Endodermal cell (in vitro differentiated cells): ENCODE data around the gene COL9A2. TPM values are rescaled to one million over a fixed set of nuclear protein-coding genes. Genes with fewer than 3 reads are reported as not detected.

Experiments used
- DNase-seq: peaks from one replicate; pipeline ENCODE4 v3.0.0-alpha.2; 2017
- H3K27ac ChIP-seq: 2 replicates; pipeline ENCODE4 v1.5.1; 2013; ENCODE audit warnings: mild to moderate bottlenecking, low read depth, low read length, moderate library complexity
- H3K27me3 ChIP-seq: 2 replicates; pipeline ENCODE4 v1.6.1; 2013; ENCODE audit warnings: mild to moderate bottlenecking, low read length, moderate library complexity; ENCODE audit not compliant: insufficient read depth, control insufficient read depth, poor library complexity, severe bottlenecking
- H3K36me3 ChIP-seq: 2 replicates; pipeline ENCODE4 v1.7.0; 2013; ENCODE audit warnings: mild to moderate bottlenecking, low read length, moderate library complexity; ENCODE audit not compliant: control insufficient read depth, insufficient read depth
- H3K4me1 ChIP-seq: one replicate; pipeline ENCODE4 v1.7.0; 2013; ENCODE audit warnings: low read length; ENCODE audit not compliant: control insufficient read depth, insufficient read depth
- H3K4me3 ChIP-seq: 2 replicates; pipeline ENCODE4 v1.5.1; 2013; ENCODE audit warnings: mild to moderate bottlenecking, low read length, moderate library complexity
- H3K9ac ChIP-seq: 2 replicates; pipeline ENCODE4 v1.6.1; 2013; ENCODE audit warnings: mild to moderate bottlenecking, low read length, moderate library complexity; ENCODE audit not compliant: poor library complexity, severe bottlenecking; ENCODE audit errors: extremely low read depth
- H3K9me3 ChIP-seq: 2 replicates; pipeline ENCODE4 v1.6.1; 2013; ENCODE audit warnings: mild to moderate bottlenecking, low read length, moderate library complexity; ENCODE audit not compliant: control insufficient read depth
- H3K27ac Mint-ChIP-seq: 2 replicates; pipeline ENCODE4 v1.8.0; 2020; ENCODE audit warnings: mixed read lengths
- H3K27me3 Mint-ChIP-seq: 2 replicates; pipeline ENCODE4 v1.8.0; 2021; ENCODE audit warnings: mild to moderate bottlenecking, mixed read lengths; ENCODE audit not compliant: insufficient read depth
- H3K36me3 Mint-ChIP-seq: 2 replicates; pipeline ENCODE4 v1.8.0; 2020; ENCODE audit warnings: low read depth, mixed read lengths
- H3K4me1 Mint-ChIP-seq: 2 replicates; pipeline ENCODE4 v1.8.0; 2020; ENCODE audit warnings: mixed read lengths
- H3K4me3 Mint-ChIP-seq: 2 replicates; pipeline ENCODE4 v1.8.0; 2020; ENCODE audit warnings: mild to moderate bottlenecking, moderate library complexity, mixed read lengths
- H3K9me3 Mint-ChIP-seq: 2 replicates; pipeline ENCODE4 v1.8.0; 2020; ENCODE audit warnings: mild to moderate bottlenecking, mixed read lengths
- CTCF ChIP-seq: fragments of 200-600 bp; sonication (generic); conservative IDR thresholded peaks from 2 replicates; pipeline ENCODE4 v1.5.0; 2021; ENCODE audit warnings: antibody characterized with exemption, mild to moderate bottlenecking
- WGBS, 2 experiments: methylation state at CpG; one replicate each; pipeline versions ENCODE4 v1.1.5 to v1.1.7; 2013; ENCODE audit warnings: missing lambda C conversion rate in 2 of 2, mixed read lengths in 1 of 2; ENCODE audit not compliant: insufficient coverage in 1 of 2, insufficient read length in 1 of 2; 5-methylcytosine and 5-hydroxymethylcytosine counted together
- total RNA-seq, 2 donors: library from RNA; stranded (reverse); fragmentation: NEBNext Ultra II Directional in 1 of 2; extraction: Animal tissue kit (Norgen Biotek cat#: 25700) in 1 of 2; gene quantifications; 2 replicates in 1 of 2; 3 replicates in 1 of 2; pipeline ENCODE4 v1.2.1, GENCODE V29; 2021

Gene COL9A2
- total RNA-seq, 2 donors from 2014 or later: 295 to 470 TPM

DNA sequence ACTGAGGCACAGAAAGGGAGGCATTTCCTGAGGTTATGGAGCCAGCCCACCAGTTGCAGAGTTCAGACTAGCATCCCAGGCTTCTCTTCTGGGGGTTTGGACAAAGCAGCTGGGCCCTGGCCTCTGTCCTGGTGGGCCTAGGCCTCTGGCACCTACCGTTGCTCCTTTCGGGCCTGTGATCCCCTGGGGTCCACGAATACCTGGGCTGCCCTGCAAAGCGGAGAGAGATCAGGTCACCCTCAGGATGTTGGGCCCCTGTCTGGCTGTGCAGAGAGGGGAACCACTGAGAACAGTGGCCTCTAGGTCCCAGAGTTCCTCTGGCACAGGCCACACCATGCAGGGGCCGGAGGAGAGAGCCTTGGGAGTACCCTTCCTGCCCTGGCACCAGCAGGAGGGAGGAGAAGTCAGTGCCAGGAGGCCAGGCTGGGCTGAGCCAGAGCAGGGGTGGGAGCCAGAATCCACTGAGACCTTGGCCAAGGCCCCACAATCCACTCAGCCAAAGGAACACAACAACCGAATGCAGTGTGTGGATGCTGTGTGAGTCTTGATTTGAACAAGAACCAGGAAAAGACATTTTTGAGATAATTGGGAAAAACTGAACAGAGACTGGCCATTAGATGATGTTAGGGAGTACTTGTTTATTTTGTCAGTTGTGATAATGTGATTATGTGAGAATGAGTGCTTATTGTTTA, 8.9 kb downstream of the COL9A2 start:
- H3K4me1 ChIP-seq: no peaks in the 10 kb centered on the region
- TF ChIP-seq CTCF: no peak
- 86% methylated on average over 6 of the region's 6 CpGs for WGBS, 2 experiments
- H3K36me3 ChIP-seq: peaks cover 57% of the 10 kb centered on the region
- Mint-ChIP-seq H3K4me1 (no peaks in the 10 kb centered on the region), H3K4me3 (no peak overlapping the region), H3K27me3 (no peaks in the 10 kb centered on the region), H3K9me3 (no peaks in the 10 kb centered on the region), H3K27ac (no peak overlapping the region), H3K36me3 (peaks cover 44% of the 10 kb centered on the region)
- no peak for DNase-seq
- H3K9me3 ChIP-seq: no peaks in the 10 kb centered on the region
- H3K27me3 ChIP-seq: no peaks in the 10 kb centered on the region
- no peak overlapping the region for H3K4me3 ChIP-seq
- no peak overlapping the region for H3K9ac ChIP-seq
- H3K27ac ChIP-seq: no peak overlapping the region

DNA sequence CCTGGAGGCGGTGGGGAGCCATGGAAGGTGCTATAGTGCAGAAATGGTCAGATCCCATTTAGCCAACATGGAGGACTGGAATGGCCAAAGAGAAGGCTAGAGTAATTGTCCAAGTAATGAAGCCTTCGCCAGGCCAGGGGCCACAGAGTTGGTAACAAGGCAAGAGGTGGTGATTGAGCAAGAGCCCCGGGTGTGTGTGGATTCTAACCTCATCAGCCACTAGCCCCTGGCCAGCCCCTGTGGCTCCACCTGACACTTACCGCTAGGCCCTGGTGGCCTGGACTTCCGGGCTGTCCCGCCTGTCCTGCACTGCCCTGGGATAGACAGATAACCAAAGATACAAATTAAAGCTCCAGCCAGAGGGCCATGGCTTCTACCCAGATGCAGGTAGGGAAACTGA, 9.9 kb downstream of the COL9A2 start:
- Histone ChIP-seq H3K4me3 (no peak overlapping the region), H3K9me3 (no peaks in the 10 kb centered on the region), H3K4me1 (no peaks in the 10 kb centered on the region), H3K27me3 (no peaks in the 10 kb centered on the region), H3K36me3 (peaks cover 56% of the 10 kb centered on the region), H3K9ac (no peak overlapping the region), H3K27ac (no peak overlapping the region)
- H3K27ac Mint-ChIP-seq: no peak overlapping the region
- H3K27me3 Mint-ChIP-seq: no peaks in the 10 kb centered on the region
- no peak for DNase-seq
- no peak for TF ChIP-seq CTCF
- H3K9me3 Mint-ChIP-seq: no peaks in the 10 kb centered on the region
- H3K36me3 Mint-ChIP-seq: peaks cover 43% of the 10 kb centered on the region
- 94 to 98% methylated on average over 5 to 6 of the region's 6 CpGs for WGBS, 2 experiments
- no peak overlapping the region for H3K4me3 Mint-ChIP-seq
- H3K4me1 Mint-ChIP-seq: no peaks in the 10 kb centered on the region

DNA sequence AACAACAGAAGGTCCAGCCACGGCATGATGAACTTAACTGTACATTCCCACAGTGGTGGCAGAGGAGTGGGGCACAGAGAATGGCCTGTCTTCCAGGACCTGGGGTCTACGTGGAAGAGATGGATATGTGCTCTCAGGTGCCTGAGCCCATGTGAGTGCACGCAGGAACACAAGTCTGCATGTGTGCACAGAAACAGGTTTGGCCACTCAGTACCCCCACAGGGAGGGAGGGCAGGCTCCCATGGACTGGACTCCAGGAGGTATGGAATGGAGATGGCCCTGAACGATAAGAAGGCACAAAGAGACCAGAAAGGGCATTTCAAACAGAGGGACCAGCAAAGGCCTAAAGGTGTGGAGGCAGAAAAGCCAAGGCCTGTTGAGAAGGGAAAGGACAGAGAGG, 10.8 kb downstream of the COL9A2 start:
- Mint-ChIP-seq H3K4me3 (no peak overlapping the region), H3K4me1 (no peaks in the 10 kb centered on the region), H3K9me3 (no peaks in the 10 kb centered on the region), H3K27me3 (no peaks in the 10 kb centered on the region), H3K36me3 (peaks cover 40% of the 10 kb centered on the region), H3K27ac (no peak overlapping the region)
- no peaks in the 10 kb centered on the region for H3K27me3 ChIP-seq
- no peaks in the 10 kb centered on the region for H3K4me1 ChIP-seq
- H3K9me3 ChIP-seq: no peaks in the 10 kb centered on the region
- H3K9ac ChIP-seq: no peak overlapping the region
- H3K4me3 ChIP-seq: no peak overlapping the region
- TF ChIP-seq CTCF: no peak
- no peak for DNase-seq
- peaks cover 56% of the 10 kb centered on the region for H3K36me3 ChIP-seq
- 91 to 95% methylated on average over 4 of the region's 4 CpGs for WGBS, 2 experiments
- no peak overlapping the region for H3K27ac ChIP-seq
